HG02763 (cell line): ENCODE results near the gene CD36.

Experiments
- ATAC-seq: cut with Tn5 transposase; IDR thresholded peaks from one replicate; pipeline ENCODE4 v1.9.1; 2021; ENCODE audit warnings: mild to moderate bottlenecking, moderate library complexity; ENCODE audit not compliant: unreplicated experiment

Gene CD36

DNA sequence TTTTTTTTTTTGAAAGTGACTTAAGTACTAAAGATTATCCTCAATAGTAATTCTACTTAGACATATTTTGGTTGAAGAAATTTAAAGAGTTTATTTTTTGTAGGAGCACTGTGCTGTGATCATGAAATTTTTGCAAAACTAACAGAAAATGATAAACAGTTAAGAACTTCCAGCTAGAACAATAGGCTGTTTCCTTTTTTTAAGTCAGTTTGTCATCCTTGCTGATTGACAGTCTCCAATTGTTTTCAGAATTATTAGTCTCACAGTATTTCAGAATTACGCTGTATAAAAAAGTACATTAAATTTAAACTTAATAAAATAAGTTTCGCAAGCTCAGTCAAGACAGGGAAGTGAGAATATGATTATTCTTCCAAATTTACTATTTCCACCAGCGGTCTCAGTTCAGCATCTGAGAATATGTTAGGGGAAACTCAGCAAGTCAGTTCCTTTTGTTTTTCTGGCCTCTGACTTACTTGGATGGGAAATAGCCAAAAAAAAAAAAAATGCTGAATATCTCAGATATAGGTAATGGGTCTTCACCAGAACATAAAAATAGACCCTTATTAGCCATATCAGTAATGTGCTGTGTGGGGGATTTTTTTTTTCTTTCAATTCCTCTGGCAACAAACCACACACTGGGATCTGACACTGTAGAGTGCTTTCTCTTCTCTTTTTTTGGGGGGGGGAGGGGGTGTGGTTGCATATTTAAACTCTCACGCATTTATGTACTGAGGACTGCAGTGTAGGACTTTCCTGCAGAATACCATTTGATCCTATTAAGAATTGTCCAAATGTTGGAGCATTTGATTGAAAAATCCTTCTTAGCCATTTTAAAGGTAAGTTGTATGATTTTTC, at the start of gene CD36:
Gene CD36 (plus strand): TSS at position 732 of the 855 bp plus-strand sequence. CDS start 8,099 bp downstream, outside the sequence.
- ATAC-seq: peak; percentile 50

DNA sequence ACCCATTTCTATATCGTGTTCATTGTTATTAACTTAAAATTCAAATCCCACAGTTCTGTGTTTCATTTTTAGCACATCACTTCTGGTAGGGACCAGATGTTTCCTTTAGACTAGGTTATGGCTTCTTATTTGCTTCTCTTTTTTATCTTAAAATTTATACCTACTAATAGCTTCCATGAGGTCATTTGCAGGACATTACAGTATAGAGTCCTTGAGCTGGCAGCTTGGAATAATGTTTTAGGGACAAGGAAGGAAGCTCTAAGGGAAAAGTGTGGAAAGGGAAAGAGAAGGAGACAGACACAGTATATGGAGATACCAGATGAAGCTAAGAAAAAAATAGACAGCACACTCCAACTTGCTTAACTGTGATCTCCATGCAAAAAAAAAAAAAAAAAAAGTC, 48.8 kb upstream of the CD36 start:
- no peak for ATAC-seq

DNA sequence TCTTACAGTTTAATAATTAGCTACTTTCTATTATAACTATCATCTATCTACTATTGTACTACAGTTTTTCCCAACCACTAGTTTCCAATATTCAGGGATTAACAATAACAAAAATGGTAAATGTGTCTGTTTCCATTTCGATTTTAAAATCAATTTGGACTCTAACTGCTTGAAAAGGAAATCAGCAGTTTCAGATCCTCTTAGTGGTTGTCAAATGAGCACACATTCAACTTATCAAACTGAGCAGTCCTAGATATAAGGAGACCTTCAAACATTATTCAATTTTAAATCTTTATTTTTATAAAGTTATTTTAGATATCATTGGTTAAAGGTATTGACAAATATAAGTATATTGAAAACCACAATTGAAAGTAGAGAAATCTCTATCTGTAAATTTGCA, 46.8 kb upstream of the CD36 start:
- no peak for ATAC-seq

DNA sequence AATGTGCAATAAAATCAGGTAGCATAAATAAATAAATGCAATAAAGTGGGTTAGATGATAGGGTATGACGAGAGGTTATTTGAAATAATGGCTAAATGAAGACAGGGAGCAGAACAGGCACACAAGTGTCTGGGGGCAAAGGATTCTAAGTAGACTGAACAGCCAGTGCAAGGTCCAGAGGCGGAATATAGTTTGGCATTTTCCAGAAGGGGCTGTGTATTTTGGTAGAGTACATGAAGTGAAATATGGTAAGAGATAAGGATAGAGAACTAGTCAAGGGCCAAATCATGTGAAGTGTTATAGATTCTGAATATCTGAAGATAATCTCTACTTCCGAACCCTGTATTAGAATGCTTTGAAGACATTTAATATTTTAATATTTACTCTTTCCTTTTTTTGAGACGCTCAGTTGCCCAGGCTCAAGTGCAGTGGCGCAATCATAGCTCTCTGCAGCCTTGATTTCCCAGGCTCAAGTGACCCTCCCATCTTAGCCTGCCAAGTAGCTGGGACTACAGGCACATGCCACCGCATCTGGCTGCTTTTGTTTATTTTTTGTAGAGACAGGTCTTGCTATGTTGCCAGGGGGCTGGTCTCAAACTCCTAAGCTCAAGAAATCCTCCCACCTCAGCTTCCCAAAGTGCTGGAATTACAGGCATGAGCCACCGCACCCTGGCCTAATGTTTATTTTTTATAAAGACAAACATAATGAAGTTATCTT, 44.4 kb upstream of the CD36 start:
- ATAC-seq: no peak

DNA sequence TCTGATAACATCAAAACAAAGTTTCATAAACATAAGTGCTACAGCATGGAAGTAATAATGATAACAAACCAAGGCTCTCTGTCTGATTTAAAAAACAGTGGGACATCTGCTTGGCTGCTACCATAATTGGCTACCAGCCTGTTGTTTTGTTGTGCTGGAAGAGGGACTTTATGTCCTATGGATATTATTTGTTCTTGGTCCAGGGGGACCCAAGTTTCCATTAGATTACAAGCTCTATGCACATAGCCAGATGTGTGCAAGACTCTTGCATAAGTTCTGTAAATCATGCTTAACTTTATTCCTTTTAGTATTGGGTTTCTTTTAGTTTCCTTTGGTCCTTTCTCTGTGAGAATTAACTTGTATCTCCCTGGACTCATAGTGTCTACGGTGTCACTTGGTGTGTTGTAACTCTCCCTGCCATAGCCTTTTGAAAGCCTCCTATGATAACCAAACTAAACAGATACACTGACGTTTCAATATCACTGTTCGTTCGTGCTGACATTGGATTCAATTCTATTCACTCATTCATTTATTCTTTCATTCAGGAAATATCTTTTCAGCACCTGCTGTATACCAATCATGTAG, 41.4 kb upstream of the CD36 start:
- ATAC-seq: no peak

DNA sequence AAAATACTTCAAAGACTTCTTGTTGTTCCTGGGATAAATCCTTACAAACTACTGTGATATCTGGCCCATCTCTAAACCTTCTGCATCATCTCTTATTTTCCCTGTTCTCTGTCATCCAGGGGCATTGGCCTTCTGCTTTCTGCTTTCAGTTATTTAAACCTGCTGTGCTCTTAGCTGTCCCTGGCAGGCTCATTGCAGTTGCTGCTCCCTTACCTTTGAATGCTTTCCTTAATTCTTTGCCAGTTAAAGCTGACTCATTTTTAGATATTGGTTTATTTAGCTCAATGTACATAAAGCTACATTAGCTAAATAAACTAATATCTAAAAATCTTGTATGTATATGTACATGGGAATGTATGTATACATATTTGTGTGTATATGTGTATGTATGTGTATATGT, 40.6 kb upstream of the CD36 start:
- no peak for ATAC-seq

GRCh38 chr7:80600046-80600445, 38.4 kb upstream of the CD36 start:
- ATAC-seq: no peak

- no peak for ATAC-seq
These were observed 36.4 kb upstream of the CD36 start for GRCh38 chr7:80601999-80602398.

GRCh38 chr7:80603940-80604339, 34.5 kb upstream of the CD36 start:
- no peak for ATAC-seq

DNA sequence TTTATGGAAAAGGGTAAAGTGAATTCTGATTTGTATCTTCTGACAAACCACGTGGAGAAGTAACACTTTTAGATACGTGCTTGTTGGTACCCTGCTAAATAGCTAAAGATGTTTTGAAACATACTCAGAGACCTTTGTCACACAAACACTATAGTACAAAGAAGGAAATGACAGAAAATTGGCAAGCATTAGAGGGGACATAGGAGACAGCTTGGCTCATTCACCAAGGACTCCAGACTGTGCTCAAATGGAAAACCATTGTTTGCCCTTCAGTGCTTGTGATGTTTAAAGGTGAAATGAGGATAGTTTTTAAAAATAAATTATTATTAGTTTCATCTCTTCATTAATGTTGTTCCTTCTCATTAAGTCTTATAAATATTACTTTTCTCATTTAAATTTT, 34.0 kb upstream of the CD36 start:
- no peak for ATAC-seq

DNA sequence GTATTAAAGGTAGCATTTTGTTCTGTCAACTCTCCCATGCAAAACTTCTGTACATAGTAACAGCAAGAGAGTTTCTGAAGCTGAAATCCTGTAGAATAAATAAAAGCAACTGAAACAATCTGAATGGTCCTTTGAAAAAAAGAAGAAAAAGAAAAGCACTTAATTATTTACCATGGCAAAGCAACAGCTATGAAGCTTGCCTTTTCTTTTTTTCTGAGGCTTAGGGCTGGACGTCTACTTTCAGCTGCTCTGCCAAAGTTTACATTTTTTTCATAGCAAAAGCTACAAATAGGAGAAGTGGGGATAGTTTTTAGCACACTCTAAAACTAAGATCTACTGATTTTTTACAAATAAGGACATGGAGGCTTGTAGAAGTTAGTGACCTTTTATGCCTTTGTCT, 31.3 kb upstream of the CD36 start:
- ATAC-seq: no peak

- ATAC-seq: no peak
These were observed 30.1 kb upstream of the CD36 start for GRCh38 chr7:80608336-80608735.

DNA sequence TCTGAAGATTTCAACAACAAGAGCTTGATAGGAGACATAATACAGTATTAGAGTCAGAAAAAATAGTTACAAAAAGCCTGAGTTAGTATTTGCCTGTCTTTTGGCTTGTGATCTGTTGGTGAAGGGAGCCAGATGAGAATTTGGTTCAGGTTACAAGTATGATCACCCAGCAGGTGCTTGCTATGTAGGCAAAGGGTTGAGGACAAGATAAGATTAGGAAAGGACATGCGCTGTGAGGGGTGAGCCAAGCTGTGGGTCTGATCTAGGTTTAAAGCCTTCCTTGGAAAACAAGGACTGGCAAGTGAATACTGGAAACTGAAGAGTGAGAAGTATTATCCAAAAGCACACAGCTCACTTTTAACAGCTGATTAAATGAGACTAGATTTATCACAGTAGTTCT, 28.7 kb upstream of the CD36 start:
- ATAC-seq: no peak

- no peak for ATAC-seq
These were observed 27.1 kb upstream of the CD36 start for GRCh38 chr7:80611353-80611752.

- ATAC-seq: no peak
These were observed 26.7 kb upstream of the CD36 start for GRCh38 chr7:80611779-80612178.

DNA sequence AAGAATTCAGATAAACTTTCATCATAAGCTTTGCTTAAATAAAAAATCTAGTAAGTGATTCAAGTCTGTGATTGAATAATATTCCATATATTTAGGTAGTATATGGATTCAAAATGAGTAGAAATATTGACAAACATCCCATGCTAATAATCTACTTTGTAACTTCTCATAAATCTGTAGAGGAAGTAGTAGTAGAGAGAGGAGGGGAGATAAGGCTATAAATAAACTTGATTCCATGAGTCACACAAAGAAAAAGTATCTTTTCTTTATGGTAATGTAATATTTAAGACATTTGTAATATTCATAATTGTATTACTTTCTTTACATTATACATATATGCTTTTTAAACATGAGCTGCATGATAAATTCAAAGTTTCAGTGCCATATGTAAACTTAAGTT, 25.6 kb upstream of the CD36 start:
- ATAC-seq: no peak

- ATAC-seq: no peak
These were observed 24.9 kb upstream of the CD36 start for GRCh38 chr7:80613519-80613918.

GRCh38 chr7:80614851-80615271, 23.6 kb upstream of the CD36 start:
- ATAC-seq: no peak

GRCh38 chr7:80618096-80618495, 20.3 kb upstream of the CD36 start:
- no peak for ATAC-seq

- ATAC-seq: no peak
These were observed 18.7 kb upstream of the CD36 start for GRCh38 chr7:80619741-80620140.

DNA sequence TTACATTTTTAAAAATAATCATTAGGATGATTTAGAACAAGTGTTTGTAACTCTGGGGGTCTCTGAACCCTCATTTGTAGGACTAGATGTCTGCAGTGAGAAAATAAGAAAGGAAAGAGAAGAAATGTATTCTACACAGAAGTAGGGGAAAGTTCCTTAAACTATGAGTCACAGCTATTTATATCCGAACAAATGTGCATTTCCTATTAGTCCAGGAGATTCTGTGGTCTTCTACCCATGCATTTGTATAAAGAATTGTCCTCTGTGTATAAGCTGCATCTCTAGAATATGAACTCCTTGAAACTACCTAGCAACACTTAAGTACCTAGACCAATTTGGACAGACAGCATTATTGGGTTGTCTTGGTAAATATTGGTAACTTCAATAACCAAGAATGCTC, 15.9 kb upstream of the CD36 start:
- no peak for ATAC-seq
